HepG2 (cell line): Measurements from ENCODE around the gene GTSF1L. TPM values are rescaled to one million over a fixed set of nuclear protein-coding genes. Genes with fewer than 3 reads are reported as not detected.

Source experiments
- AKNA ChIP-seq: sonication (generic); formaldehyde crosslinking; IDR thresholded peaks from 2 replicates; pipeline ENCODE4 v1.4.0; 2020; ENCODE audit warnings: missing genetic modification reagents, borderline replicate concordance
- CBFB ChIP-seq: sonication (generic); formaldehyde crosslinking; IDR thresholded peaks from 2 replicates; pipeline ENCODE4 v1.4.0; 2020; ENCODE audit warnings: missing genetic modification reagents
- CREB3 ChIP-seq: sonication (generic); formaldehyde crosslinking; IDR thresholded peaks from 2 replicates; pipeline ENCODE4 v1.5.0; 2020; ENCODE audit warnings: missing genetic modification reagents
- FOXO1 ChIP-seq: sonication (generic); formaldehyde crosslinking; IDR thresholded peaks from 2 replicates; pipeline ENCODE4 v1.4.0; 2020; ENCODE audit warnings: missing genetic modification reagents
- FOXP4 ChIP-seq: sonication (generic); formaldehyde crosslinking; IDR thresholded peaks from 2 replicates; pipeline ENCODE4 v1.4.0; 2020; ENCODE audit warnings: missing genetic modification reagents
- HCFC1 ChIP-seq: fragments of 150-350 bp; IDR thresholded peaks from 2 replicates; pipeline ENCODE4 v1.6.1; 2014; ENCODE audit warnings: low read depth, low read length
- HMGXB4 ChIP-seq, 2 experiments: sonication (generic) in 1 of 2; formaldehyde crosslinking in 1 of 2; IDR thresholded peaks; 2 replicates each; pipeline versions ENCODE4 v1.4.0 to v1.6.1; 2018 to 2020; ENCODE audit warnings: missing genetic modification reagents in 2 of 2, borderline replicate concordance in 1 of 2, low read depth in 1 of 2, mild to moderate bottlenecking in 1 of 2, missing biosample characterization in 1 of 2
- HNF4A ChIP-seq: sonication (generic); formaldehyde crosslinking; IDR thresholded peaks from 2 replicates; pipeline ENCODE4 v1.4.0; 2020; ENCODE audit warnings: missing genetic modification reagents
- PPARG ChIP-seq: conservative IDR thresholded peaks from 2 replicates; pipeline ENCODE4 v1.6.1; 2016; ENCODE audit warnings: missing biosample characterization, missing genetic modification reagents
- SMC3 ChIP-seq: IDR thresholded peaks from 2 replicates; pipeline ENCODE4 v1.6.1; 2011; ENCODE audit warnings: low read length, improper control_type of control experiment
- SP5 ChIP-seq: IDR thresholded peaks from 2 replicates; pipeline ENCODE4 v1.6.1; 2016; ENCODE audit warnings: low read depth, borderline replicate concordance
- TGIF2 ChIP-seq: IDR thresholded peaks from 2 replicates; pipeline ENCODE4 v1.6.1; 2016; ENCODE audit warnings: control low read depth, missing compliant biosample characterization
- ZNF501 ChIP-seq: sonication (generic); formaldehyde crosslinking; IDR thresholded peaks from 2 replicates; pipeline ENCODE4 v1.5.1; 2020; ENCODE audit warnings: mild to moderate bottlenecking, moderate library complexity, missing genetic modification reagents
- ZNF777 ChIP-seq: sonication (generic); formaldehyde crosslinking; IDR thresholded peaks from 2 replicates; pipeline ENCODE4 v1.4.0; 2020; ENCODE audit warnings: missing genetic modification reagents
- polyA plus RNA-seq, 8 experiments: library from polyadenylated mRNA; depleted of rRNA in 3 of 8; stranded (reverse) in 7 of 8; unstranded in 1 of 8; fragments of >200 nt; fragmentation: Illumina TruSeq in 4 of 8; extraction: Trizol in 4 of 8; gene quantifications; 2 replicates each; pipeline versions ENCODE4 v1.2.1 to v1.2.3, GENCODE V29; 2011 to 2016; ENCODE audit warnings: low read depth in 4 of 8, missing spikeins in 1 of 8, mixed read lengths in 1 of 8; ENCODE audit not compliant: insufficient read depth in 1 of 8
- total RNA-seq, 5 experiments: library from RNA; depleted of rRNA; stranded (reverse); fragments of >200 nt; fragmentation: Illumina TruSeq; extraction: Trizol; gene quantifications; 2 replicates each; pipeline ENCODE4 v1.2.3, GENCODE V29; 2016; ENCODE audit warnings: low read depth in 1 of 5

Gene GTSF1L
- total and polyA plus RNA-seq, 2 of the 13 experiments (the other 11 are each of a cell fraction or from before 2014, with no cell fraction given): not detected

- TF ChIP-seq CREB3 (CRISPR knock-in tag) (no peak), HMGXB4 (CRISPR knock-in tag; IDR thresholded peaks at IDR 0.05; ENCODE audit: borderline replicate concordance in 1 of 2, low read depth in 1 of 2) (0 out of 4 replicates have a peak, but pooled peaks of 1 of the 2 experiments have one; percentile 21), SP5 (CRISPR knock-in tag) (peak; percentile 65), CBFB (CRISPR knock-in tag) (no peak), TGIF2 (CRISPR knock-in tag) (no peak), ZNF501 (CRISPR knock-in tag) (peak; percentile 19; the same call in 1 of the 2 replicates), FOXP4 (CRISPR knock-in tag) (peak; percentile 42; the same call in 1 of the 2 replicates), HCFC1 (no peak), HNF4A (CRISPR knock-in tag) (0 out of 2 replicates have a peak, but pooled peaks have one; percentile 16), ZNF777 (CRISPR knock-in tag) (no peak), FOXO1 (CRISPR knock-in tag) (peak; percentile 56; the same call in 1 of the 2 replicates), AKNA (CRISPR knock-in tag) (no peak), SMC3 (no peak), PPARG (CRISPR knock-in tag) (peak; percentile 48; the same call in 1 of the 2 replicates)
These were observed 12.4 kb upstream of the GTSF1L start (continued) for GRCh38 chr20:43739148-43739749.
